Stimulated activated naive B cell treated with anti-CD40 and anti-IgM and Interleukin-4, amounts not matched to agents 10 μg/mL and 1 μg/mL and 100 μg/mL, for 72 hours (primary cell): Measurements from ENCODE around the gene ICAM5.
"Not testable (repeated sequence)": the region's sequence is repeated elsewhere in the genome, so short reads cannot be mapped to it uniquely, and the experiment has no call there.

Experiments
- ATAC-seq, 2 donors: fragments of 150-1000 bp; cut with Tn5 transposase; replicated peaks; 2 replicates each; pipeline ENCODE4 v1.10.0; 2021; ENCODE audit warnings: moderate library complexity in 1 of 2
- DNase-seq: peaks from one replicate; pipeline ENCODE4 v3.0.0; 2021
- H3K27ac Mint-ChIP-seq: one replicate; pipeline ENCODE4 v1.8.0; 2022; ENCODE audit warnings: mild to moderate bottlenecking, mixed read lengths
- H3K27me3 Mint-ChIP-seq, 2 donors: one replicate each; pipeline ENCODE4 v1.8.0; 2022; ENCODE audit warnings: mixed read lengths in 2 of 2
- H3K36me3 Mint-ChIP-seq, 2 donors: one replicate each; pipeline ENCODE4 v1.8.0; 2022; ENCODE audit warnings: mixed read lengths in 2 of 2, mild to moderate bottlenecking in 1 of 2
- H3K4me1 Mint-ChIP-seq, 2 donors: one replicate each; pipeline ENCODE4 v1.8.0; 2022; ENCODE audit warnings: mixed read lengths in 2 of 2, mild to moderate bottlenecking in 1 of 2
- H3K4me3 Mint-ChIP-seq, 2 donors: one replicate each; pipeline ENCODE4 v1.8.0; 2022; ENCODE audit warnings: mild to moderate bottlenecking in 2 of 2, mixed read lengths in 2 of 2, moderate library complexity in 1 of 2
- H3K9me3 Mint-ChIP-seq, 2 donors: one replicate each; pipeline ENCODE4 v1.8.0; 2022; ENCODE audit warnings: mixed read lengths in 2 of 2, mild to moderate bottlenecking in 1 of 2

ICAM5 gene

GRCh38 chr19:10279737-10280442, 9.9 kb upstream of the ICAM5 start:
- ATAC-seq (no peak), DNase-seq (no peak)
- Mint-ChIP-seq H3K4me3 (peak overlapping the region; percentile 3 to 58), H3K27me3 (no peaks in the 10 kb centered on the region), H3K27ac (peak overlapping the region; percentile 70), H3K36me3 (peaks cover 57 to 65% of the 10 kb centered on the region in 2 donors), H3K9me3 (no peaks in the 10 kb centered on the region), H3K4me1 (peaks cover 32 to 55% of the 10 kb centered on the region in 2 donors)

- not testable (repeated sequence) for H3K4me3 Mint-ChIP-seq, ATAC-seq, DNase-seq, H3K27ac Mint-ChIP-seq, H3K27me3 Mint-ChIP-seq, H3K9me3 Mint-ChIP-seq
- peaks cover 49 to 70% of the 10 kb centered on the region in 2 donors for H3K4me1 Mint-ChIP-seq
- peaks cover 67 to 74% of the 10 kb centered on the region in 2 donors for H3K36me3 Mint-ChIP-seq
These were observed 7.7 kb upstream of the ICAM5 start for GRCh38 chr19:10282043-10282442.

GRCh38 chr19:10283301-10284064, 6.3 kb upstream of the ICAM5 start:
- peaks cover 5 to 10% of the 10 kb centered on the region in 2 donors for H3K27me3 Mint-ChIP-seq
- ATAC-seq (no peak), DNase-seq (no peak)
- H3K9me3 Mint-ChIP-seq = no peaks in the 10 kb centered on the region
- peaks cover 59 to 60% of the 10 kb centered on the region in 2 donors for H3K36me3 Mint-ChIP-seq
- no peak overlapping the region for H3K4me3 Mint-ChIP-seq
- H3K4me1 Mint-ChIP-seq = peaks cover 48 to 70% of the 10 kb centered on the region in 2 donors
- peak overlapping the region; percentile 75 for H3K27ac Mint-ChIP-seq

GRCh38 chr19:10284065-10284959, 5.4 kb upstream of the ICAM5 start:
- no peak for ATAC-seq
- Mint-ChIP-seq H3K27me3 (peaks cover 12 to 18% of the 10 kb centered on the region in 2 donors), H3K9me3 (no peaks in the 10 kb centered on the region), H3K27ac (no peak overlapping the region), H3K4me1 (peaks cover 50 to 70% of the 10 kb centered on the region in 2 donors), H3K4me3 (no peak overlapping the region), H3K36me3 (peaks cover 52 to 53% of the 10 kb centered on the region in 2 donors)
- DNase-seq = no peak

- Mint-ChIP-seq H3K36me3 (peaks cover 47 to 48% of the 10 kb centered on the region in 2 donors), H3K27ac (peak overlapping the region; percentile 2), H3K27me3 (peaks cover 15 to 22% of the 10 kb centered on the region in 2 donors), H3K4me1 (peaks cover 47 to 70% of the 10 kb centered on the region in 2 donors), H3K9me3 (no peaks in the 10 kb centered on the region), H3K4me3 (no peak overlapping the region)
- DNase-seq (no peak), ATAC-seq (no peak)
These were observed 4.8 kb upstream of the ICAM5 start for GRCh38 chr19:10284960-10285278.

GRCh38 chr19:10285393-10285792, 4.4 kb upstream of the ICAM5 start:
- peaks cover 43 to 45% of the 10 kb centered on the region in 2 donors for H3K36me3 Mint-ChIP-seq
- H3K27ac Mint-ChIP-seq = peak overlapping the region; percentile 2
- no peak for DNase-seq

GRCh38 chr19:10286803-10287737, 2.7 kb upstream of the ICAM5 start, which contains the start of gene ICAM4:
Gene ICAM4 (plus strand): TSS chr19:10286955. CDS start chr19:10287013, 58 bp downstream.
- Mint-ChIP-seq H3K36me3 (peaks cover 36 to 37% of the 10 kb centered on the region in 2 donors), H3K27me3 (peaks cover 28 to 43% of the 10 kb centered on the region in 2 donors), H3K27ac (peak within 1 kb of the TSS; percentile 90), H3K4me3 (peak within 1 kb of the TSS; percentile 29 to 67), H3K9me3 (no peaks in the 10 kb centered on the region), H3K4me1 (peaks cover 60 to 88% of the 10 kb centered on the region in 2 donors)
- ATAC-seq = peak; percentile 54 to 59
- DNase-seq = peak; percentile 42

More at GRCh38 chr19:10285393-10285792, 4.4 kb upstream of the ICAM5 start:
- Mint-ChIP-seq H3K9me3 (no peaks in the 10 kb centered on the region), H3K27me3 (peaks cover 19 to 26% of the 10 kb centered on the region in 2 donors), H3K4me1 (peaks cover 49 to 72% of the 10 kb centered on the region in 2 donors), H3K4me3 (peak overlapping the region in 1 of 2 donors; percentile 11)
- no peak for ATAC-seq

- no peak for DNase-seq
- no peak for ATAC-seq
- Mint-ChIP-seq H3K4me3 (peak overlapping the region; percentile 71 to 84), H3K4me1 (peaks cover 61 to 98% of the 10 kb centered on the region in 2 donors), H3K36me3 (peaks cover 33 to 37% of the 10 kb centered on the region in 2 donors), H3K27ac (peak overlapping the region; percentile 87), H3K27me3 (peaks cover 43 to 60% of the 10 kb centered on the region in 2 donors), H3K9me3 (peaks cover 0 to 4% of the 10 kb centered on the region in 2 donors)
These were observed 1.0 kb upstream of the ICAM5 start for GRCh38 chr19:10288662-10289166.

- DNase-seq (peak; percentile 65), ATAC-seq (peak; percentile 41 to 46)
- Mint-ChIP-seq H3K4me3 (peak overlapping the region; percentile 71 to 84), H3K9me3 (peaks cover 0 to 4% of the 10 kb centered on the region in 2 donors), H3K36me3 (peaks cover 29 to 32% of the 10 kb centered on the region in 2 donors), H3K27me3 (peaks cover 46 to 65% of the 10 kb centered on the region in 2 donors), H3K27ac (peak overlapping the region; percentile 87), H3K4me1 (peaks cover 59 to 94% of the 10 kb centered on the region in 2 donors)
These were observed 451 bp upstream of the ICAM5 start for GRCh38 chr19:10289167-10289835.

- Mint-ChIP-seq H3K27ac (peak overlapping the region; percentile 89), H3K27me3 (peaks cover 57 to 77% of the 10 kb centered on the region in 2 donors), H3K36me3 (peaks cover 17 to 23% of the 10 kb centered on the region in 2 donors), H3K4me1 (peaks cover 58 to 94% of the 10 kb centered on the region in 2 donors), H3K4me3 (peak overlapping the region; percentile 71 to 84), H3K9me3 (peaks cover 0 to 4% of the 10 kb centered on the region in 2 donors)
- DNase-seq = no peak
- no peak for ATAC-seq
These were observed 664 bp downstream of the ICAM5 start for GRCh38 chr19:10290357-10290875.

- Mint-ChIP-seq H3K27me3 (peaks cover 63 to 83% of the 10 kb centered on the region in 2 donors), H3K36me3 (peaks cover 11 to 20% of the 10 kb centered on the region in 2 donors), H3K4me3 (peak overlapping the region; percentile 71 to 84), H3K9me3 (peaks cover 0 to 4% of the 10 kb centered on the region in 2 donors), H3K4me1 (peaks cover 58 to 94% of the 10 kb centered on the region in 2 donors), H3K27ac (peak overlapping the region; percentile 89)
- ATAC-seq (peak; percentile 7 to 8), DNase-seq (peak; percentile 37)
These were observed 1.3 kb downstream of the ICAM5 start for GRCh38 chr19:10290876-10291553.
